Activated T-cell treated with anti-CD3 and anti-CD28 coated beads, Interleukin-2, amount 50 U/mL, for 48 hours (primary cell): Measurements from ENCODE around the gene SLC6A15.

ENCODE experiments used
- DNase-seq, 2 experiments: peaks; one replicate each; pipeline ENCODE4 v3.0.0-alpha.2; 2020

The SLC6A15 gene

GRCh38 chr12:84874125-84874824, 38.3 kb downstream of the SLC6A15 start:
- no peak for DNase-seq

GRCh38 chr12:84862186-84862585, 50.4 kb downstream of the SLC6A15 start:
- DNase-seq, result no peak

GRCh38 chr12:84860718-84861117, 51.9 kb downstream of the SLC6A15 start:
- DNase-seq, result no peak

GRCh38 chr12:84858796-84859195, 53.8 kb downstream of the SLC6A15 start:
- DNase-seq, result no peak

GRCh38 chr12:84857525-84858208, 54.9 kb downstream of the SLC6A15 start:
- DNase-seq, result no peak

GRCh38 chr12:84856156-84856900, 56.3 kb downstream of the SLC6A15 start:
- no peak for DNase-seq

GRCh38 chr12:84843593-84844144, 68.9 kb downstream of the SLC6A15 start:
- no peak for DNase-seq

- DNase-seq, result no peak
Measured at GRCh38 chr12:84842406-84843013, 70.1 kb downstream of the SLC6A15 start.

GRCh38 chr12:84841591-84841990, 71.0 kb downstream of the SLC6A15 start:
- DNase-seq, result no peak

- no peak for DNase-seq
Measured at GRCh38 chr12:84840356-84840755, 72.2 kb downstream of the SLC6A15 start.

- no peak for DNase-seq
Measured at GRCh38 chr12:84826925-84827324, 85.7 kb downstream of the SLC6A15 start.

GRCh38 chr12:84825149-84825548, 87.5 kb downstream of the SLC6A15 start:
- no peak for DNase-seq

- no peak for DNase-seq
Measured at GRCh38 chr12:84822525-84822924, 90.1 kb downstream of the SLC6A15 start.

GRCh38 chr12:84816916-84817695, 95.5 kb downstream of the SLC6A15 start:
- no peak for DNase-seq

- DNase-seq, result no peak
Measured at GRCh38 chr12:84814664-84815245, 97.8 kb downstream of the SLC6A15 start.

GRCh38 chr12:84813780-84814663, 98.6 kb downstream of the SLC6A15 start:
- no peak for DNase-seq

GRCh38 chr12:84811291-84811690, 101.3 kb downstream of the SLC6A15 start:
- no peak for DNase-seq

- no peak for DNase-seq
Measured at GRCh38 chr12:84810611-84811010, 102.0 kb downstream of the SLC6A15 start.
